DMS53 treated with DMSO at 0.1 percent for 48 hours (cell line): Measurements from ENCODE around the gene C5orf22.
A peak's percentile ranks its signal among the peaks of the same experiment; 100 is the strongest.
"Not testable (repeated sequence)": the region's sequence is repeated elsewhere in the genome, so short reads cannot be mapped to it uniquely, and the experiment has no call there.

Experiments
- DNase-seq: peaks from one replicate; lab custom pipeline; 2025; ENCODE audit not compliant: unreplicated experiment; lab: John Stamatoyannopoulos, UW

The C5orf22 gene

DNA sequence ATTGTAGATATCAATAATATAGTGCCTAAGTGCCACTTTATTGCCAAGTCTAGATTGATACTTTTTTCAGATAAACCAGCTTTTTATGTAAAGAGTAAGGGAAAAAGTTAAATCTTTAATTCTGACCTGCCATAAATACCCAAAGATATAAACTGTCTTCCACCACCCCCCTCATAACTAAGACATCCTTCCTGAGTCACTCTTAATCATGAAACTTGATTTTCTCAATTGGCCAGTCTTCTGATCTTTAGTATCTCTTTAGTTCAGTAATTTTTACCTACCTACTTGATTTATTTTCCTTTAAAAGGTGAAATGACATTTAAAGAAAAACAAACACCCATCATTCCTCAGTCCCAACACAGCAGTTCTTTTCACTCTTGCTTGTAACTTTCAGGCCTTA lies 21.8 kb downstream of the C5orf22 start:
- DNase-seq, result no peak

DNA sequence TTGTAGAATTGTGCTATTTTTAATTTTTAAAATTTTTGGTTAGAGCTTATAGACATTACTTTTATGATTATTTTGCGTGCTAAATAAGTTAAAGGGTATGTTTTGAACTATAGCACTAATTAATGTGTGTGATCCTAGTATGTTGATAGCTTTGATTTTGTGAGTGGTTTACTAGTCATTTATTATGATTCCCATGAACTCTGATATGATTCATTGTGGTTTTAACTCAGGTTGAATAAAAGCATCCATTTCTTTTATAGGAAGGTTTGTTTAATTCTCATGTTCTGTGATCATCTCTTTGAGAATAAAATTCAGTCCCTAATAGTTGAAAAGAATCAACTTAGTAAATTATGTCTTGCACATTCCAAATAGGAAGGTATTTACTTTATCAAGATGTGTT lies 22.5 kb downstream of the C5orf22 start:
- DNase-seq, result no peak

DNA sequence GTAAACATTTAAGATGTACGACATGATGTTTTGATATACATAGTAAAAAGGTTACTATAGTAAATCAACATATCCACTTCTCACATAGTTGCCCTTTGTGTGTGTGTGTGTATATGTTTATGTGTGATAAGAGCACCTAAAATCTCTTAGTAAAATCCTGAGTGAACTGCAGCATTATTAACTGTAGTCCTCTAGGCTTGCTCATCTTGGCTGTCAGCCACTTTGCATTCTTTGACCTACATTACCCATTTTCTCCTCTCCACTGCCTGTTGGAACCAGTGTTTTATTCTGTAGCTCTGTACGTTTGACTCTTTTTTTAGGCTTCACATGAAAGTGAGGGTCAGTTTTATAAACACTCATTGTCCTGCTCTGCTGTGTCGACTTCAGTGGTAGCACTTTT lies 24.4 kb downstream of the C5orf22 start:
- no peak for DNase-seq

DNA sequence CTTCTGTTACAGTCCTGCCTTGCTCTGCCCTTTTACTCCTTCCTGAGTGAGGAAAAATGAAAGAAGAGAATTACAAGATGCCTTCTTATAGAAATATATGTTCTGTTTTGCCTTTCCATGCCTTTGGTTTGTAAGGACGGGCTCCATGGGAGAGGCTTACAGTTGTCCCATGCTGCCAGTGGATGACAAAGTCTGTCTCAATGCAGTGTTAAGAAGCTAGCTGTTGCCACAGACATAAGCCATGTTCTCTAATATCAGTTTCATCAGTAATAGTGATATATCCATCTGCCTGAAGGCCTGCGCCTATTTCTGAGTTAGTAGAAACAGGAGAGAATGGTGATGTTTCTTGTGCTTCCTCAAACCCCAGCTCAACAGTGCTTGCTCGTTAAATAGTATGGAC lies 27.8 kb downstream of the C5orf22 start:
- DNase-seq, result no peak

DNA sequence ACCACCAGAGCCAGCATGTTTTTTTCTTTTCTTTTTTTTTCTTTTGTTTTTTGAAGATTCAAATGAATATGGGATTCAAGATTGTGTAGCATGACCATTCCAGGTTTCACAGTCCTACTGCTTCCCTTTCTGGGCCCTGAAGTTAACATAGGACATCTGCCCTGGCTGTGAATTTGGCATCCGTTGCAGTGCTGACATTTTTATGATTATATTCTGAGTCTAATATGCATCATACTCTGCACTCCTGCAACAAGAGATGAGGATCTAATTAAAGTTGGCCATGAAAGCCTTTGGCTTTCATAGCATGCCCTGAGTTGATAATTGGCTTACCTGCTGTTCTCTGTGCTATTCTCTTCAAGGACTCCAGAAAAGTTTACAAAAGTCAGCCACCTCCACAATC lies 29.8 kb downstream of the C5orf22 start:
- no peak for DNase-seq

DNA sequence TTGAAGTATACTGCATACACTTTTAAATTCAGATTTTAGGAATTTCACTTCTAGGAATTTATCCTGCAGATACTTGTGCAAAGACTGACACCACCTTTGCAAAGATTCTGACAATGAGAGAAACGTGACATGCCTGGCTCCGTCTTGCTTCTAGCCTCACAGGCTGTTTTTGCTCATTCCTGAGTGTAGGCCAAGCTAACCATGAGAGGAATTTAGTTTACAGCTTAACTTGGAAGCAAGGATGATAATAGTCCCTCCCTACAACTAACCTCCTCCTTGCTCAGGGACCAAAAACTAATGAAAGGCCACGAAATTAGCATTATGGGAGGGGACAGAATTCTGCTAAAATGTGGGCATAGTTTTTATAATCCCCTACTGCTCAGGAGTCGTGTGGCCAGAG lies 31.1 kb downstream of the C5orf22 start:
- no peak for DNase-seq

DNA sequence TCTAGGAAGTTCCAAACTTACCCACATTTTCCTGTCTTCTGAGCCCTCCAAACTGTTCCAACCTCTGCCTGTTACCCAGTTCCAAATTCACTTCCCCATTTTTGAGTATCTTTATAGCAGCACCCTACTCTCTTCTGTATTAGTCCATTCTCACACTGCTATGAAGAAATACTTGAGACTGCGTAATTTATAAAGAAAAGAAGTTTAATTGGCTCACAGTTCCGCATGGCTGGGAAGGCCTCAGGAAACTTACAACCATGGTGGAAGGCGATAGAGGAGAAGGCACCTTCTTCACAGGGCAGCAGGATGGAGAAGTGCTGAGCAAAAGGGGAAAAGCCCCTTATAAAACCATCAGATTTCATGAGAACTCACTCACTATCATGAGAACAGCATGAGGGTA lies 34.3 kb downstream of the C5orf22 start:
- not testable (repeated sequence) for DNase-seq

DNA sequence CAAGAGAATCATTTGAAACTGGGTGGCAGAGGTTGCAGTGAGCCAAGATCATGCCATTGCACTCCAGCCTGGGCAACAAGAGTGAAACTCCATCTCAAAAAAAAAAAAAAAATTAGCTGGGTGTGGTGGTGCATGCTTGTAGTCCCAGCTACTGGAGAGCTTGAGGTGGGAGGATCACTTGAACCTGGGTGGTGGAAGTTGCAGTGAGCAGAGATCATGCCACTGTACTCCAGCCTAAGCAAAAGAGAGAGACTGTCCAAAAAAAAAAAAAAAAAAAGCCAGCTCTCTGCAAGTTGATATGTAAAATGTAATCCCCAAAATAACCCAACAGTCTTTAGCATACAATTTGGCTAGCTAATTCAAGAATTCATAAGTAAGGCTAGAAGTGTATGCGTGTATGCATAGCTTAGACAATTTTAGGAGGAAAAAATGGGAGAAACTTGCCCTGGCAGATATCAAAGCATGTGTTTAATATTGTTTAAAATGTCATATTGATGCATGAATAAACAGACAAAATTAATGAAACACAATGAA lies 36.3 kb downstream of the C5orf22 start:
- DNase-seq, result no peak

DNA sequence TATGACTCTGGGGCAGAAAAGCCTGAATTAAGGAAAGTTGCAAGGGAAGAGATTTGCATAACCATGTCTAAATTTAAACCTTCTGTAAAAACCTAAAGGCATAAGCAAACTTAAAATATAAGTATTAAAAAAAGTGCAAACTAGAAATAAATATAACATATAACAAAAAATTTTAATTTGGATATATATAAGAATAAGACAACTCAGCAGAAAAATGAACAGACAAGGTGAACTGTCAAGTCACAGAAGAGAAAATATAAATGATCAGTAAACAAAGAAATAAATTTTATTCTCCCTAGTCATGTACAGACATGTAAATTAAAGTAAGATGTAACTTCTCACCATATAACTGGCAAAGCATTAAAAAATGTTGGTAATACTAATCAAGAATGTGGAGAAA lies 37.0 kb downstream of the C5orf22 start:
- no peak for DNase-seq

DNA sequence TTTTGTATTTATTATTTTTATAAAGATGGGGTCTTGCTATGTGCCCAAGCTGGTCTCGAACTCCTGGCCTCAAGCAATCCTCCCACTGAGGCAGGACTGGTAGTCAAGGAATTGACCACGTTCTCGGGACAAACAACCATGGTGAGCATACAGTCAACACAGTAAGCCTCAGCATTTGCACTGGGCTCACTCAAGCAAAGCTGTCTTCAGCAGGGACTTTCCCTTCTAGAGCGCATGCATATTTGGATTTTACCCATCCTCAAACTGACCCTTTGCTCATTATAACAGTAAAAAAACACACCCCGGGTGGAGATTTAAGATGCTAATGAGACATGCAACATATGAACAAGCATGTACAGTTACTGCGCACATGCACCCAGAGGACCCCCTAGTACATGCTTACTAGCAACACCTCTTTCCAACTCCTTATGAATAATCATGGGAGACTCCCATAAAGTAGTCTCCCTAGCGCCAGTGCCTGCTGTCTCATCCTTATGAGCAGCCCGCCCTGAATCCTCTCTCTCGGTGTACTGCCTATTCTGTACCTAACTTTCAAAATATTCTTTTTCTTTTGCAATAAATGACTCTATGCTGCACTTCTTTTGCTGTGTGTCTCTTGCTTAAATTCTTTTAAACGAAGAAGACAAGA lies 41.5 kb downstream of the C5orf22 start:
- no peak for DNase-seq

DNA sequence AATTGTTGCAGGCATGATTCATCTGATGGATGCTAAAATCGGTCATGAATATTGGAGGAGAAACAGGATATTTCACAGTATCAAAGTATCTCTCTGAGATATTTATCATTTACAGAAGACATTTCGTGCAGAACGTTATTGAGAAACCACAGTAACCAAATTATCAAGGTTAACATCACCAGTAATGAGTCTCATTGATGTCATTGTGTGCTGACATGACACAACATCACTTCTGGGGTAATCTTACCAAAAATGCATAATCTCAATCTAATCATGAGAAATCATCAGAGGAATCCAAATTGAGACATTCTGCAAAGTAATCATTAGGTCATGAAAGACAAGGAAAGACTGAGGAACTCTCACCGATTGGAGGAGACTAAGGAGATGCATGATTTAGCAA lies 42.7 kb downstream of the C5orf22 start:
- no peak for DNase-seq

DNA sequence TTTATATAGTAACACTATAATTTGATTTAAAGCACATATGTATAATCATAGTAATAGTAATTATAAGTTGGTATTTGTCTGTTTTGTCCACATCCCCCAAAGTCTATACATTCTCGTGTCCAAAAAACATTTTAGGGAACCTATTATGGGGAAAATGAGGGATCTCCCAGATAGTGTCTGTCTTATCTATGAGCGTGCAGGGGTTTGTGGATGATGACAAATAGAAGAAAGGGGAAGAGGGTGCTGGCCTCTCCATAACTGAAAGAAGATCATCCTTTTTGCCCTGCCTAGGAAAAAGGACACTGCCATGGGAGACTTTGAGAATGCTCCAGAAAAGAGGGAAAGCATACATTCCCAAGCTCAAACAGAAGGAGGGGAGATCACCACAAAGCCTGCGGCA lies 45.3 kb downstream of the C5orf22 start:
- no peak for DNase-seq

DNA sequence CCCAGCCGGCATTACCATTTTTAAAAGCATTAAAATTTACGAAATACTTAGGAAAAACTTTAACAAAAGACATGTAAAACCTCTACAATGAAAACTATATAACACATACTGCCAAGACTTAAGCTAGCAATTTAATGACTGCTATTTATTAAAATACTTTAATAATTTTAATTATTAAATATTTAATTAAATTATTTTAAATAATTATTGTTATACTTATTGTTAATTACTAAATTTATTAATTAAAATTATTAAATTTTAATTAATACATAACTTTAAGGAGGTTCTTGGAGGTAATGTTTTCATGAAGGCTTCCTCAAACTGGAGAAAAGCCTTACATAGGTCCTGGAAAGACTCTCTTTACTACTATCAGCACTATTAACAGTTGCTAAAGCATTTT lies 47.5 kb downstream of the C5orf22 start:
- no peak for DNase-seq

DNA sequence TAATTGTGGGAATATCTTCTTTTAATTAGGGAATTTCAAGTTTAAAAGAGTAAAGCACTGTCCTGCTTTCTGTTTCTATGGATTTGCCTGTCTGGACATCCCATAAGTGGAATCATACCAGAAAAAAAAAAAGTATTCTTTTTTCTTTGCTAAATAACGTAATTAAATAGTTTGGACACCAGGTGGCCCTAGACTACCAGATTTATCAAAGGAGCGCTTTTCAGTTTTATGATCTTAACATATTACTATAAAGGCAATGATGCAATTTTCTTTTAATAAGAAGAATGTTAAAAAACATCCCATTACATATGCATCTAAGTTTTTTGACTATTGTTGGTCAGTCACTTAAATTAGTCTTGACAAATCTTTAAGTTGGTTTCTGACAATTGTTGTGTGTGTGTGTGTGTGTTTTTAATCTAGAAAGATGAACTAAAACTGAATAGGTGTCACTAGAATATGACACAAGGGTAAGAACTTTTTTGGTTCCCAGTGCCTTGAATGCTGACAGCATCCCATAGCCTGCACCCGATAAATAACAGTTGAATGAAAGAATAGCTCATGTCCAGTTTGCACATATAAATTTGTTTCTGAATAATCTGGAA lies 49.5 kb downstream of the C5orf22 start:
- DNase-seq, result peak; percentile 9

DNA sequence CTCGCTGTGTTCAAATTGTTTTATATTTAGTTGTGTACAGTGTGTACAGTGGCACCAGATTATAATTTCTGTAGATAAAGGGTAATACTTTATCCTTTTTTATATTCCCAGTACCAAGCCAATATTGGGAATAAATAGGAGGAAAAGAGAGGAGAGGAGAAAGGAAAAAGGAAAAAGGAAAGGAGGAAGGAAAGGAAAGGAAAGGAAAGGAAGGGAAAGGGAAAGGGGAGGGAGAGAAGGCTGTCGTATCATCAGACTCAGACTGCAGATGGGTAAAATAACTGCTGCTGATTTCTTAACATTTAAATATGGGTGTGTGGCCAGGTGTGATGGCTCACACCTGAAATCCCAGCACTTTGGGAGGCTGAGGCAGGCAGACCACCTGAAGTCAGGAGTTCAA lies 51.0 kb downstream of the C5orf22 start:
- DNase-seq, result no peak

DNA sequence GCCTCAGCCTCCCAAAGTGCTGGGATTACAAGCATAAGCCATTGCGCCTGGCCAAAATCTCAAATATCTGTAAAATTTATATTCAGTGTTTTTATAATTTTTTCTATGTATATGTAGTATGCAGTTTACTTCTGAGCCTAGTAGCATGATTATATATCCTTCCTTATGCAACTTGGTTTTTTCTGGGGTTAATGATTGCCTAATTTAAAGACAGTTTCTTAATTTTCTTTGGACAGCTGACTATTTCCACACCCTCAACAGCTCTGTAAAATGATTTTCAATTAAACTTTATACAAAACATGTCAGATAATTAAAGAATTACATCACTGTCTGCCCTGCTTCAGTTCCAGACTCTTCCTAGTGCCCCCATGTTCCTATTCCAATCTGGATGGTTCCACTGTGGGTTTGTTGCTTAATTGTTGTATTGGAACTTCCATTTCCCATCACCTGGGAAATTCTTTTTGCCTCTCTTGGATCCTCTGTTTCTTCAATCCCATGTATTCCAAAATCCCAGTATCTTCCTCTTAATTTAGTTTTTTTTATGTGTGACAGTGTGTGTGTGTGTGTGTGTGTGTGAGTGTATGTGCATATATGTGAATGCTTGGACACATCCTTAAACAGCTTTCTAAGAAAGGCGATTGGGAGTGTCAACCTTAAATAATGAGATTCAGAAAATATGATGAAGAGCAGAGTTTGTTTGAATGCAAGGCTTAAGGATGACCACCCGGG lies 53.2 kb downstream of the C5orf22 start:
- no peak for DNase-seq

DNA sequence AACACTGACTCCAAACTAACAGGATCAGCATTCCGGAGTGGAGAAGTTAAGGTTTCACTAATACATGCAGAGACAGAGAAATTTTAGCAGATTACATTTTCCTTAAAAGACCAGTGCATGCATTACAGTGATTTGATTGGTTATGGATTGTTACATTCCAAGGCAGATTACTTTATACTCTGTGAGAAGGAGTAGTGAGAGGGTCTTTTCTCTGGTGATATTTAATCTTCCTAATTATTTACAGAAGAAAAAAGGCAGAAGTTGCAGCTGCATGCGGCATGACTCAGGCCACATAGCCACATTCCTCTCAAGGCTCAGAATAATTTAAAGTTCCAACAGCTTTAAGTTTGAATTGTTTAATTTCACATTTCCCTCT lies 53.8 kb downstream of the C5orf22 start:
- no peak for DNase-seq

DNA sequence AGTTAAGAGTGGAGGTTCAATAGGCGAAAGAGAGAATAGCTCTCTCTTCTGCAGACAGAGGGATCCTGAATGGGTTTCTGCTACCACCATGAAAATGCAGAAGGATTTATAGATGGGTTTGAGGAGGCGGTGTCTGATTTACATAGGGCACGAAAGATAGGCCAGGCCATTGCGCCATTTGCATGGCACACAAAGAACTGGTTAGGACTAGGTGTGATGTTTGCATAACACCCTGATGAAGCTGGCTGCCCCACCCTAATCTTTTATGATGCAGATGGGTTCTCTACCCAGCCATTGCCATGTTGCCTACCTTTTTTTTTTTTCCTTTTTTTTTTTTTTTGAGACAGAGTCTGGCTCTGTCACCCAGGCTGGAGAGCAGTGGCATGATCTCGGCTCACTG lies 55.4 kb downstream of the C5orf22 start:
- no peak for DNase-seq

DNA sequence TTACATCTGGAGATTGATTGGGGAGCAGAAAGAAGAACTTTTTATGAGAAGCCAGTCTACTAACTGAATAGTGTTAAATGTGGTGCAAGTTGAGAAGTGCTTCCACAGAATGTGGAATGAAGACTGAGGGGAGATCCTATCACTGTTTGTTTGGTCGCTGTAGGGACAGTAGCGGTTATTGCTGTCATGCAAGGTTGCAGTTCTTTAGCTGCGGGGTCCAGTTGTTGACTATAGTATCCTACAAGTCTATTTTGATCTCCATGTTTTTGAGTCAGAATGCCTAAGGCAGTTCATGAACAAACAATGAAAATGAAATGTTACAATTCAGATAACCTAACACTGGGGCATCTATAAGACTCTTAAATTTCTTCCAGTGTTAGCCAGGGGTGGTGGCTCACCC lies 61.6 kb downstream of the C5orf22 start:
- DNase-seq, result no peak

DNA sequence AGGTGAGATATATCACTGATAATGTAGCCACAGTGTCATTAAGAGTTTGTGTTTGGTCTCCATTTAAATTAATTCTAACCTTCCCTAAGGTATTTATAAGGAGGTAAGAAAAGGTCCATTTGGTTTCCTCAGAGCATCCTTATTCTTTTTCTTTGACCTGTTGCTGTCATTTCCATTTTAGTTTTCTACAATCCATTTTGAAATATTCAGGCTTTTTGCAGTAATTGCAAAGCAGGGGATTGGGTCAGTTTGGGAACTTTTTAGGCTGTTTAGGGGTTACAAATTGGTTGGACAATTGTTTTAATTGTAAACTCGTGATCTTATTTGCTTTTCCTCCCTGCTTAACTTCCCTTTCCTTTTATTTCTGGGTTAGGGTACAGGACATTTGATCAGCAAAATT lies 64.3 kb downstream of the C5orf22 start:
- no peak for DNase-seq

DNA sequence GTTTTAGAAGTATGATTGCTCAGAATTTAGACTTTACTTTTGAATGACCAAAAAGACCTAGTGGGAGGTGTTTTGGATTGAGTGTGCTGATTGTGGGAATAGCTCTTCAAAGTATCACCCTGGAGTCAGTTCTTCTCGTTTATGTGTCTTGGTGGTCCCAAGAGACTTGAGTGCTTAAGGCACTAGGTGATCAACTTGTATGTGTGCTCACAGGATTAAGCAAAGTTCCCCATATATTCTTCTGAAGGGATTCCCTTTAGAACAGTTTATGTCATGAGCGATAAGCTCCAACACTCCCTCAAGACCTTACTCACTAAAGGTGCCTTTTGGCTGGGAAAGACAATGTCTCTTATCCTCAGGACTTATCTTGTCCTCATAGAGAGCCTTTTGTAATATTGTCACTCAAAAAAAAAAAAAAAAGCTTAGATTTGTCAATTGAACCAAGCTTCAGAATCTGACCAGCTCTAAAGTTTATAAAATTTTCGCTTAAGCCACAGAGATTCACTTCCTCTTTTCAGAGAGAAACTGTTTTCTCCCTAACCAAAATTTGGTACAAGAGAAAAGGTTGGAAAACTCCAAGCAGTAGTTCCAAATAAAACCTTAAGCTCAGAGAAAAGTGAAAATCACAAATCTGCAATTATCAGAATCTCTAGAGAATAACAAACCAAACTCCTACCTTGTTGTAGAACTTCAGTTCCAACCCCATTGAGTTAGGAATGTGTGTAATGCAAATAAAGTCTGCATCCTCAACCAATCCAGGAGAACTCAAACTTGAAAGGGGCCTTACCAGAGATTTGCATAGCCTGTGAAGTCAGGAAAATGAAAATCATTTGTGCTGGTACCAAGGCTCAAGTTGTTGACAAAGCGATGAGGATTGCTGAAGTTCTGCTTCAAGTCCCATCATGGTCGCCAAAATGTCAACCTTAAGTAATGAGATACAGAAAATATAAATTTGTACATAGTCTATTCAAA lies 66.8 kb downstream of the C5orf22 start:
- no peak for DNase-seq
